ENCODE results near the gene ZNF407. TPM values are rescaled to one million over a fixed set of nuclear protein-coding genes. Genes with fewer than 3 reads are reported as not detected.

Gene ZNF407
- total RNA-seq, 1 donor from 2014 or later = 10.6 TPM

DNA sequence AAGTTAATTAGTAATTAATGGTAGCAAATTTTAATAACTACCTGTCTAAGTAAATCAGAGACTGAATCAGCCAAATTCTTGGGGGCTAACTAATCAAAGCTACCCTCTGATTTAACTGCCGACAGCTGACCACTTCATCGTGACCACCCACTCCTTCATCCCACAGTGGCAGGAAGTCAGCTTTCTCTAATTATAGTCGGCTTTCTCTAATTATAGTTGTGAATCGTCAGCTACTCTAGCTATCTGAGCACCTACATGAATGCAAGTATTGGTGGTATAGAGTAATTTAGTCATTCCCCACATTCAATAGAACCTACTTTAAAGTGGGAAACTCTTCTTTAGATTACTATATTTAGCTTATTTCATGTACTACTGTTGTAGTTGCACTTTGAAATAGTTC is 425.8 kb downstream of the ZNF407 start:
- H3K36me3 ChIP-seq = no peaks in the 10 kb centered on the region
- H3K4me3 ChIP-seq = no peak overlapping the region
- H3K9me3 ChIP-seq (replicated peaks) = no peaks in the 10 kb centered on the region
- H3K27me3 ChIP-seq (ENCODE audit: low read depth) = no peaks in the 10 kb centered on the region
- H3K4me1 ChIP-seq = peaks cover 9% of the 10 kb centered on the region
- no peak for DNase-seq
- TF ChIP-seq, protein P1, sequence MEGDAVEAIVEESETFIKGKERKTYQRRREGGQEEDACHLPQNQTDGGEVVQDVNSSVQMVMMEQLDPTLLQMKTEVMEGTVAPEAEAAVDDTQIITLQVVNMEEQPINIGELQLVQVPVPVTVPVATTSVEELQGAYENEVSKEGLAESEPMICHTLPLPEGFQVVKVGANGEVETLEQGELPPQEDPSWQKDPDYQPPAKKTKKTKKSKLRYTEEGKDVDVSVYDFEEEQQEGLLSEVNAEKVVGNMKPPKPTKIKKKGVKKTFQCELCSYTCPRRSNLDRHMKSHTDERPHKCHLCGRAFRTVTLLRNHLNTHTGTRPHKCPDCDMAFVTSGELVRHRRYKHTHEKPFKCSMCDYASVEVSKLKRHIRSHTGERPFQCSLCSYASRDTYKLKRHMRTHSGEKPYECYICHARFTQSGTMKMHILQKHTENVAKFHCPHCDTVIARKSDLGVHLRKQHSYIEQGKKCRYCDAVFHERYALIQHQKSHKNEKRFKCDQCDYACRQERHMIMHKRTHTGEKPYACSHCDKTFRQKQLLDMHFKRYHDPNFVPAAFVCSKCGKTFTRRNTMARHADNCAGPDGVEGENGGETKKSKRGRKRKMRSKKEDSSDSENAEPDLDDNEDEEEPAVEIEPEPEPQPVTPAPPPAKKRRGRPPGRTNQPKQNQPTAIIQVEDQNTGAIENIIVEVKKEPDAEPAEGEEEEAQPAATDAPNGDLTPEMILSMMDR (IDR thresholded peaks at IDR 0.05; ENCODE audit: borderline replicate concordance) = no peak
- H3K27ac ChIP-seq (replicated peaks) = no peak overlapping the region
- intact Hi-C loops (cut with micrococcal nuclease) = no loop called here

DNA sequence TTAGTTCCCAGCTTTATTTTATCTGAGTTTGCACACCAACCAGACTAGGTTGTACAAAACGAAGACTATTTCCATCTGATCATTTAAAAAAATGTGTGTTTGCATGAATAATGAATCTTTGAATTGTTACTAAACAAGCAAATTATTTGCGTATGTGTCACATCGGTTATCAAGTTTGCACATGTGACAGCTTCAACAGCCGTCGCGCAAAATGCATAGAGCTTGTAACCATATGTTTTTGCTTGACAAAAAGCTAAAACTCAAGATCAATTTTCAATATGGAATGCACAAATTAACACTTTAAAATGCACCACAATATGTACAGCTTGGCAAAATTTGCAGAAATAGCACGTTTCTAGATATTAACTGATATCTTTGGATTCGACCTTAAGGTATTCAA is 427.2 kb downstream of the ZNF407 start:
- intact Hi-C loops (cut with micrococcal nuclease) = no loop called here
- TF ChIP-seq, protein P1 (IDR thresholded peaks at IDR 0.05; ENCODE audit: borderline replicate concordance) = no peak
- no peaks in the 10 kb centered on the region for H3K9me3 ChIP-seq (replicated peaks)
- DNase-seq = no peak
- H3K4me1 ChIP-seq = peaks cover 9% of the 10 kb centered on the region
- H3K36me3 ChIP-seq = no peaks in the 10 kb centered on the region
- no peak overlapping the region for H3K4me3 ChIP-seq
- no peak overlapping the region for H3K27ac ChIP-seq (replicated peaks)
- H3K27me3 ChIP-seq (ENCODE audit: low read depth) = no peaks in the 10 kb centered on the region

DNA sequence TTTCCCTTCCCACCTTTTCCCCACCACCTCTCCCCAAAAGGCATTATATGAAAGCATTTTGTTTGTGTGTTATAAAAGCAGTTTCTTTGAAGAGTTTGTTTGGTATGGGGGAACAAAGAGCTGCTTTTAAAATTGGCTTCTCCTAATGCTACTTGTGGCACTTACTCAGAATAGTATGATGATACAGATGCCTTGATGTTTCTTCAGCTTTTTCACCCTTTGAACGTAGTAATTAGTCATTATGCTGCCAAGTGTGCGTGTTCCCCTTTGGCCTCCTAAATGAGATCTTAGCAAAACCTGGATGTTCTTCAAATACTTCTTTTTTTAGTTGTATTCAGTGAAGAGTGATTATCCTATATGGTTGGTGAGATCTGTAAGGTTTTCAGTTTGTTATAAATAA is 427.9 kb downstream of the ZNF407 start:
- Histone ChIP-seq H3K27ac (replicated peaks) (no peak overlapping the region), H3K9me3 (replicated peaks) (no peaks in the 10 kb centered on the region), H3K4me3 (no peak overlapping the region), H3K36me3 (no peaks in the 10 kb centered on the region), H3K4me1 (peaks cover 9% of the 10 kb centered on the region), H3K27me3 (ENCODE audit: low read depth) (no peaks in the 10 kb centered on the region)
- no peak for DNase-seq
- intact Hi-C loops (cut with micrococcal nuclease) = no loop called here
- TF ChIP-seq, protein P1 (IDR thresholded peaks at IDR 0.05; ENCODE audit: borderline replicate concordance) = no peak

DNA sequence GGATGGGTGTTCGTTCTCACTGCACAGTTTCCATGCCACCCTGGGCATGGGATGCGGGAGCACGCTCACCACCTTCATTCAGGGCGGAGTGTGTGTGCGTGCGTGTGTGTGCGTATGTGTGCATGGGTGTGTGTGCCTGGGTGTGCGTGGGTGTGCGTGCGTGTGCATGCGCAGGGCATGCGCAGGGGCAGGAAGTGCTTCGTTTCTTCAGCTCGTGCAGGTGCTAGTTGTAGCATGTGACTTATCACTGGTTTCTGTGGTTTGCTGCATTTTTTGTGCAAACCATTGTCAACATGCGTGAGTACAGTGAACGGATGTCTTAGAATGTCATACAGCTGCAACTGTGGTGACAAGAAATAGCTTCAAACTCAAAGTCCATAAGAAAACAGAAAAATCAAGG is 431.8 kb downstream of the ZNF407 start:
- Histone ChIP-seq H3K36me3 (no peaks in the 10 kb centered on the region), H3K4me3 (no peak overlapping the region), H3K9me3 (replicated peaks) (no peaks in the 10 kb centered on the region), H3K27me3 (ENCODE audit: low read depth) (no peaks in the 10 kb centered on the region), H3K4me1 (no peaks in the 10 kb centered on the region), H3K27ac (replicated peaks) (no peak overlapping the region)
- no peak for DNase-seq
- TF ChIP-seq, protein P1 (IDR thresholded peaks at IDR 0.05; ENCODE audit: borderline replicate concordance) = no peak
- intact Hi-C loops (cut with micrococcal nuclease) = no loop called here

DNA sequence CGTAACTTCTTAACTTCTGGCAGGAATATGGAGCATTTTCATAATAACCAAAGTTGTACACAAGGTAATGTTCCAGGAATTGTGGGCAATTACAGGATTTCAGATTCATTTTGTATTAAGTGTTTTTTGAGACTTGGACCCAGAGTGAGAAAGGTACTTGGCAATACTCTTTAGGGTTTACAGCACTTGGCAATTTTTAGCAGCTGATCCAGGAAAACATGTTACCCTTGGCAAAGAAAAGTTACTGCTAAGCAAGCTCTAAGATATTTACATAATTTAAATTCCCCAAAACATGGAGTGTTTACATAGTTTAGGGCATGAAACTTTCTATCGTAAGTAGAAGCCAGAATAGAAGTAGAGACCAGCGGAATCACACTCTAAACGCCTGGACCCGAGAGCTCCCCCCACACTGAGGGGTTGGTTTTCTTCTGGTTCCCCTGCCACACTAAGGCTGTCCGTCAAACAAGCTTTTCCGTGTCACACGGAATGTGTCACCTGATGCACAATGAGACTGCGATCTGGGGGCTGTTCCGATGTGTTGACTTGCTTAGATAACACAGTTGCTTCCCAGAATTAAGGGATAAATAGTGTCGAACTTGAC is 434.1 kb downstream of the ZNF407 start:
- no peaks in the 10 kb centered on the region for H3K9me3 ChIP-seq (replicated peaks)
- TF ChIP-seq, protein P1 (IDR thresholded peaks at IDR 0.05; ENCODE audit: borderline replicate concordance) = no peak
- DNase-seq = no peak
- H3K27me3 ChIP-seq (ENCODE audit: low read depth) = no peaks in the 10 kb centered on the region
- no peaks in the 10 kb centered on the region for H3K36me3 ChIP-seq
- H3K27ac ChIP-seq (replicated peaks) = no peak overlapping the region
- intact Hi-C loops (cut with micrococcal nuclease) = no loop called here
- no peak overlapping the region for H3K4me3 ChIP-seq
- H3K4me1 ChIP-seq = peaks cover 3% of the 10 kb centered on the region
